Activated naive CD8-positive, alpha-beta T cell treated with anti-CD3 and anti-CD28 coated beads for 36 hours (primary cell): ENCODE data around the gene STARD3. TPM values are rescaled to one million over a fixed set of nuclear protein-coding genes. Genes with fewer than 3 reads are reported as not detected.

Experiments used
- DNase-seq: peaks from one replicate; pipeline ENCODE4 v3.0.0; 2021
- H3K27ac Mint-ChIP-seq: one replicate; pipeline ENCODE4 v1.8.0; 2022; ENCODE audit warnings: mild to moderate bottlenecking, moderate library complexity, mixed read lengths
- H3K27me3 Mint-ChIP-seq: one replicate; pipeline ENCODE4 v1.8.0; 2022; ENCODE audit warnings: mild to moderate bottlenecking, mixed read lengths
- H3K36me3 Mint-ChIP-seq: one replicate; pipeline ENCODE4 v1.8.0; 2021; ENCODE audit warnings: mild to moderate bottlenecking, mixed read lengths
- H3K4me1 Mint-ChIP-seq: one replicate; pipeline ENCODE4 v1.8.0; 2021; ENCODE audit warnings: mixed read lengths
- H3K4me3 Mint-ChIP-seq: one replicate; pipeline ENCODE4 v1.8.0; 2022; ENCODE audit warnings: mild to moderate bottlenecking, moderate library complexity, mixed read lengths
- H3K9me3 Mint-ChIP-seq: one replicate; pipeline ENCODE4 v1.8.0; 2022; ENCODE audit warnings: mixed read lengths
- total RNA-seq, 2 experiments: library from RNA; stranded (reverse); gene quantifications; one replicate each; pipeline ENCODE4 v1.2.3, GENCODE V29; 2021

STARD3 gene
- total RNA-seq, 2 experiments from 2014 or later = 47.9 to 53.2 TPM

DNA sequence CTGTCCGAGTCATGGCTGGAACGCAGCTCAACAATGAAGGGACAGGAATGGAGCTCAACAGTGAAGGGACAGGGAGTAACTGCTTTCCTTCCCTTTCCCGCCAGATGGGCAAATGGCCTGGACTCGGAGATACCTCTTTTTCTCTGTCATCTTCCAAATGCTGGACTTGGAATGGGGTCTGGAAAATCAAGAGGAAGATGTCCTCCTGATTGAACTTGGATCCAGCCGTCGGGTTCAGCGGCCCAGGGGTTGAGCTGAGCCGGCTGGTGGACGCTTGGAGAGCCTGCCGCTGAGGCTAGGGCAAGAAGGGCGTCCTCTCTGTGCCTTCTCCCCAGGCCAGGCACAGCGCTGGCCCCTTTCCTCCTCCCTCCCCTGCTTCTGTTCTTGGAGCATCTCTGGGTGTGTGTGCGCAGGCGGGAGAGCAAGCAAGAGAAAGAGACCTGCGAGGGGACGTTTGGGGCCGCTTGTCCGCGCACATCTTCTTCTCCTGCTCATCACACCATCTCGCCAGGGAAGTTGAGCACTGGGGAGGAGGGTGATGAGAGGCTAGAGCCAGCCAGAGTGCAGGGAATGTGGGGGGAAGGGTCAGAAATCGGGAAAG is 35.8 kb upstream of the STARD3 start:
- peaks cover 96% of the 10 kb centered on the region for H3K27me3 Mint-ChIP-seq
- H3K4me3 Mint-ChIP-seq = no peak overlapping the region
- no peaks in the 10 kb centered on the region for H3K9me3 Mint-ChIP-seq
- no peak overlapping the region for H3K27ac Mint-ChIP-seq
- no peak for DNase-seq
- H3K4me1 Mint-ChIP-seq = peaks cover 24% of the 10 kb centered on the region
- no peaks in the 10 kb centered on the region for H3K36me3 Mint-ChIP-seq

DNA sequence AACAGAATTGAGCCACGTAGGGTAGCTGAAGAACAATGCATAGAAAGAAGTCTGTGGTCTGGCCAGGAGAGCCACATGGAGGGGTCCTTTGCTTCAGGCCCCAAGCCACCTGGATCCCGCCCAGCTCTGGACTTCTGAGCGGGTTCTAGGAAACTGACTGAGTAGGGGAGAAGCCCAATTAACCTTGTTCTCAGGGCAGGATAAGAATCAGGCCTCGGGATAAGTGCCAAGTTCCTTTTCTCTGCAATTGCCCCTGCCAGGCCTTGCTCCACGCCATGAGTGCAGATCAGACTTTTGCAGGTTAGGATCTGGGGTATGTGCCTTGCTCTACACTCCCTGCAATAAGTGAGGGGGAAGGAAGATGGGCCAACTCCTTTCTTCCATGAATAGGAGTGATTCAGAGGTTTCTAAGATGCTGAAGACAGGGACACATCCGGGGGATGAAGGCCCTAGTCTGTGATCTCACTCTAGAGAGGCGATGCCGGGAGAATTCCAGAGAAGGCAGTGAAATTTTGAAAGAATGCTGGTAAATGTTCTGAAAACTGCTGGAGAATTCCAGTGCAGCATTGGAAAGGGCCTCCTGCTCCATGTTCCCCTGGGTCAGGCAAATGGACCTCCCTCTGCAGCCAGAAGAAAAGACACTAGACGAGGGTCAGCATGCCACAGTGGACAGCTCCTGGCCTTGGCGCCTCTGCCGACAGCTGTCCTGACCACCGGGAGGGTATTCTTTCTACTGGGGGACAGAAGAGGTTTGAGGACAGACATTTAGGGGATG is 35.0 kb upstream of the STARD3 start:
- H3K27me3 Mint-ChIP-seq = peaks cover 93% of the 10 kb centered on the region
- no peak for DNase-seq
- peaks cover 25% of the 10 kb centered on the region for H3K4me1 Mint-ChIP-seq
- no peaks in the 10 kb centered on the region for H3K9me3 Mint-ChIP-seq
- no peak overlapping the region for H3K4me3 Mint-ChIP-seq
- H3K36me3 Mint-ChIP-seq = no peaks in the 10 kb centered on the region
- H3K27ac Mint-ChIP-seq = no peak overlapping the region

DNA sequence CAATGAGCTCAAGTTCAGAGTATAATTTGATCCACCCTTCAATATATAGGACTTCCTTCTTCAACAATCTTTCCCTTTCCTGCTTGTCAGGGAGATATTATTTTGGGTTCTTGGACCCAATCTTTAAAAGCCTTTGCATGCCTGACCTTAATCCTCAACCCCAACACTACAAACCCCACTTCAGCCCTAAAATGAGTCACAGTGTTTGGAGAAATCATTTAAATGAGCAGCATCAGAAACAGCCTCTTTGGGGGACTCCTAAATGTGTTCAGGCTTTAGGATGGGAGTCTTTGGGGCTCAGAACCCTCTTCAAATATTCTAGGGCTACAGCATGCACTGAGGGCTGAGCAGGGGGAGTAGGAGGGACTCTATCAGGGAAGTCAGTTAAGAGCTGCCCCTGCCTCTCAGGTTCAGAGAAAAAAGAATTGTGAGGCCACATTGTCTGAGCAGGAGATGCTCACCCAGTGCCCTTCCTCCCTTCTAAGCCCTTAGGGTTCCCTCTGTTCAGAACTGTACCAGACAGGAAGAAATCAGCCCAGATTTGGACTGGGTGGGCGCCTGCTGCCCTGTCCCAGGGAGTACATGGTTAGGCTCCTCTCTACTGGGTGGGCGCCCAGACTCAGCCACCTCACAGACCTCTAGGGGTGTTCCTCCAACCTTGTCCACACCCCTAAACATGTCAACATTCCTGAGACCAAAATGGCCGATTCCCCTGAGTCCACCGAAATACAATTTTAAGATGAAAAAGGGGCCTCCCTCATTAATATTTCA is 34.2 kb upstream of the STARD3 start:
- no peaks in the 10 kb centered on the region for H3K36me3 Mint-ChIP-seq
- no peak overlapping the region for H3K4me3 Mint-ChIP-seq
- no peak overlapping the region for H3K27ac Mint-ChIP-seq
- peaks cover 23% of the 10 kb centered on the region for H3K4me1 Mint-ChIP-seq
- H3K27me3 Mint-ChIP-seq = peaks cover 93% of the 10 kb centered on the region
- H3K9me3 Mint-ChIP-seq = no peaks in the 10 kb centered on the region
- DNase-seq = no peak

DNA sequence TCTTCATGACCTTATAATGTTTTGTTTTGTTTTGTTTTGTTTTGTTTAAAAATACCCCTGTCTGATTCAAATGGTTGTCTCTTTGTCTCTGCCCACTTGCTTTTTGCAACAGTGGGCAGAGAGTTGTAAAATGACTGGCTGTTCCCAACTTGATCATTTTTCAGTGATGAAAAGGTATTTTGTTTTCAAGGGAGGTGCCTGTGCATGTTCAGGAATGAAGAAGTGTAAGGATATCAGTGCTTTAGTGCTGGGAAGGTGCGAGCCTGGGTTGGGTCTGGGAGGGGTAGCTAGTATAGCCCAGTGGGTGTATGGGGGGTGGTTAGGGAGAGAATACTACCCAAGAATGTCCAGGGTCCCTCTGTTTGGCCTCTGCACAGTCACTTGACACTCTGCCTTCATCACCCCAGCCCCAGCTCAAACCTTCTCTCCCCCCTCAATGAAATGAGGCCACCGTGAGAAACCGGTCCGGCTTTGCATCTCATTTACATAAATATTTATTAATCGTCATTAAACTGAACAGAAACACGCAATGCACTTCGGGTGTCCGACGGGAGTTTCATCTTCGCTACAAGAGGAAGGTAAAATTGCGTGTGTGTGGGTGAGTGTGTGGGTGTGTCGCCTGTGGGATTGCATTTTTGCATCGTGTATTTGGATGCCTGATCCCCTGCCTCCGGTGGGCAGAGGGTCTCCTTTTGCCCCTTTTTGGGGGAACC is 33.5 kb upstream of the STARD3 start:
- no peak for DNase-seq
- H3K4me3 Mint-ChIP-seq = no peak overlapping the region
- peaks cover 18% of the 10 kb centered on the region for H3K4me1 Mint-ChIP-seq
- H3K9me3 Mint-ChIP-seq = no peaks in the 10 kb centered on the region
- peaks cover 91% of the 10 kb centered on the region for H3K27me3 Mint-ChIP-seq
- H3K36me3 Mint-ChIP-seq = no peaks in the 10 kb centered on the region
- H3K27ac Mint-ChIP-seq = no peak overlapping the region

DNA sequence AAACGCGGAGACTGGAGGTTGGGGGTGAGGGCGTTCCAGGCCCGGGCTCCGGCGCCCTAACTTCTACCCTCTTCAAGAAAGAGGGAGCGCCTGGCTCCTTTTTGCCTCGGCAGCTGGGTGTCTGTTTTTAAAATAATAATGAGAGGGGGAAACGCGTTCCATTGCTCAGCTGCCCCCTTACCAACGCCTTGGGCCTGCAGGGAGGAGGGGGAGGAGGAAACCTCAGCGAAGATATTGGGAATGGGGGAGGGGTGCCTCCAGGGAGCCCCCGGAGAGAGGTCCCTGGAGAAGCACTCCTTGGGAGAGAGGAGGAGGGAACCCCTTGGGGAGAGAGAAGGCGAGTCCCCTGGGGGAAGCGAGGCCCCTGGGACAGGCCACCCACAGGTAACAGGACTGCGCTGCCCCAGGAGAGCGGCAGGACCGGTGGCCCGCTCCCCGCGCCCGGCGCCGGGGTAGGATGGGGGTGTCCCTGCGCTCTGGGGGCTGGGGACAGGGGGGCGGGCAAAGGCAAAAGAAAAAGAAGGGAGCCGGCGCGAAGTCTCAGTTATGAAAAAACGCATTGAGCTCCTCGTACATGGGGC is 31.9 kb upstream of the STARD3 start:
- Mint-ChIP-seq H3K4me3 (no peak overlapping the region), H3K27me3 (peaks cover 92% of the 10 kb centered on the region), H3K27ac (no peak overlapping the region)

DNA sequence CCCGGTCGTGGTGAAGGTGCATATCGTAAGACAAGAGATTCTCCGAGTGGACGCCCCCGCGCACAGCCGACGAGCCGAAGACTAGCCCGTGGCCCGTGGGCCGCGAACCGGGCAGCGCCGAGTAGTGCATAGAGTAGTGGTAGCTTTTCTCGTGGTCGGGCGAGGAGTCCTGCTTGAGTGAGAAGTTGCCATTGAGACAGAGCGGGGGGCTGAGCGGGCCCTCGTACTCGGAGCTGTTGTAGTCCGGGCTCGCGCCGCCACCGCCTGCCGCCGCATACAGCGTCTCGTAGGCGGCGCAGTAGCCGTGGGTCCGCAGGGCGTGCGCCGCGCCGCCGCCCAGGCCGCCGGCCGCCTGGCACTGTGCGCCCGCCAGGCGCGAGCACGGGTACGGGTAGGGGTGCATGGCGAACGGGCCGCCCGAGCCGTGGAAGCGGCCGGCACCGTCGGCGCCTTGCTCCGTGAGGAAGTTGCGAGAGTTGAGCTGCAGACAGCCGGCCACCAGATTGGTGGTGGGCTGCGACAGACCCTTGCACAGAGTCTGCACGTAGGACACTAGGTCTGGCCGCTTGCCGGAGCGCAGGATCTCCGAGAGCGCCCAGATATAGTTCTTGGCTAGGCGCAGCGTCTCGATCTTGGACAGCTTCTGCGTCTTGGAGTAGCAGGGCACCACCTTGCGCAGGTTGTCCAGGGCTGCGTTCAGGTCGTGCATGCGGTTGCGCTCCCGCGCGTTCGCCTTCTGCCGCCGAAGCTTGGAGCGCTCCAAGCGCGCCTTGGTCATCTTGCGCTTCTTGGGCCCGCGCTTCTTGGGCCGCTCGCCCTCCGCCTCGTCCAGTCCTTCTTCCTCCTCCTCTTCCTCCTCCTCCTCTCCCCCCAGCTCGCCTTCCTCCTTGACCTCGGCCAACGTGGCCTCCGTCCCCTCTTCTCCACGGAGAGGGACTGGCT is 31.2 kb upstream of the STARD3 start:
- no peak overlapping the region for H3K27ac Mint-ChIP-seq
- no peaks in the 10 kb centered on the region for H3K36me3 Mint-ChIP-seq
- peak overlapping the region; percentile 25 for H3K4me3 Mint-ChIP-seq
- H3K4me1 Mint-ChIP-seq = peaks cover 14% of the 10 kb centered on the region
- DNase-seq = no peak
- peaks cover 87% of the 10 kb centered on the region for H3K27me3 Mint-ChIP-seq
- H3K9me3 Mint-ChIP-seq = no peaks in the 10 kb centered on the region

More for the DNA sequence above, 31.9 kb upstream of the STARD3 start:
- DNase-seq = no peak
- Mint-ChIP-seq H3K4me1 (peaks cover 16% of the 10 kb centered on the region), H3K9me3 (no peaks in the 10 kb centered on the region), H3K36me3 (no peaks in the 10 kb centered on the region)

DNA sequence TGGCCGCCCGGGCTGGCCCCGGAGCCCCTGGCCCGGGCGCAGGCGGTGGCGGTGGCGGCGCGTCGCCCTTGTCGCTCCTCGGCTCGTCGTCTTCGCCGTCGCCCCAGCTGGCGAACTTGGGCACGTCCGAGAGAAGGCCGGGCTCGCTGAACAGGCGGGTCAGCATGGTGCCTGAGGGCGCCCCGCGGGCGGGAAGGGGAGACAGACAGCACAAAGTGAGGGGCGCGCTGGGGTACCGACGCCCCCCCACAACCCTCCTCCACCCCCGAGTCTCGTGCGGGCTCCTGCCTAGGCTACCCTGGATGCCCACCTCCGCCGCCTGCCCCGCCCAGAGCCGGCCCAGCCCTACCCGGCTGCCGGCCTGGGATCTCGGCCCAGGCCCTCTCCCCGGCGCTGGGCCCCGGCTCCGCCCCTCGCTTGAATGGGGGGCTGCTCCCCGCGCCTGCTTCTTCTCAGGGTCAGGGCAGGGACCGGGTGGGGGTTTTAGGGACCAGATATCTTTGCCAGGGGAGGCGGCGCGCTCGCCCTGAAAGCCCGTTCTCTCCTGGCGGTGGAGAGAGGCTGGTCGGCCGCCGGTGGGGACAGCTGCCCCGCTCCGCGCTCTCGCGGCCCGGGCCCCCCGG is 30.4 kb upstream of the STARD3 start:
- no peak overlapping the region for H3K27ac Mint-ChIP-seq
- no peak for DNase-seq
- no peaks in the 10 kb centered on the region for H3K9me3 Mint-ChIP-seq
- H3K27me3 Mint-ChIP-seq = peaks cover 79% of the 10 kb centered on the region
- H3K4me3 Mint-ChIP-seq = no peak overlapping the region
- H3K4me1 Mint-ChIP-seq = peaks cover 14% of the 10 kb centered on the region
- no peaks in the 10 kb centered on the region for H3K36me3 Mint-ChIP-seq

DNA sequence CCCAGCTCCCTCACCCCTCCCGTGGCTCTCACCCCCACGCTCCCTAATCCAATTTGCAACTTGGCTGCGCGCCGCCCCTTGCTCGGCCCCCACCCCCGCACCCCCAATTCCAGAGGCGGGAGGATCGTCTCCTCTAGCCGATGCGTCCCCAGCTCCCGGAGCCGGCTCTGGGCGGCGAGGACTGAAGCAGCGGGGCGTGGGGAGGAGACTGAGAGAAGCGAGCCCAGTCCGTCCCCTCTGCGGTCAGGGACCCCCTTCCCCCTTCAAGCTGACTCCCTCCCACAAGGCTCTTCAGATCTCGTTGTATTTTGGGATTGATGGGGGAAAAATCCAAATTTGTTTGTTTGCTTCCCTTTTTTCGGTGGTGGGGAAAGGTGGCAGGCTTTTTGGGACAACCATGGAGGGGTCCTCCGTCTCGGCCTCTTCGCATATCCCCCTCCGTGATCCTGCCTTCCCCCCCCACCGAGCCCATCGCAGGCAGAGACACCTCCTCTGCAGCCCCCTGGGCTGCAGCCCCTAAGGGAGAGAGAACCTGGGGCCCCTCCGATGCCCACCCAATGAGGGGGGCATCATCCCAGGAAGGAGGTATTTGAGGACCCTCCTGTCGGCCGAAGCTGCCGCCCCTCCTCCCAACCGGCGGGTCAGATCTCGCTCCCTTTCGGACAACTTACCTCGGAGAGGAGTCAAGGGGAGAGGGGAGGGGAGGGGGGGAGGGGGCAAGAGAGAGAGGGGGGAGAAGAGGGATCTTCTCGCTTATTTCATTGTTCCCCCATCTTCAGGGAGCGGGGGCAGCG is 29.7 kb upstream of the STARD3 start:
- no peaks in the 10 kb centered on the region for H3K36me3 Mint-ChIP-seq
- no peak for DNase-seq
- H3K4me1 Mint-ChIP-seq = peaks cover 14% of the 10 kb centered on the region
- H3K27me3 Mint-ChIP-seq = peaks cover 72% of the 10 kb centered on the region
- H3K4me3 Mint-ChIP-seq = peak overlapping the region; percentile 22
- no peak overlapping the region for H3K27ac Mint-ChIP-seq
- no peaks in the 10 kb centered on the region for H3K9me3 Mint-ChIP-seq

DNA sequence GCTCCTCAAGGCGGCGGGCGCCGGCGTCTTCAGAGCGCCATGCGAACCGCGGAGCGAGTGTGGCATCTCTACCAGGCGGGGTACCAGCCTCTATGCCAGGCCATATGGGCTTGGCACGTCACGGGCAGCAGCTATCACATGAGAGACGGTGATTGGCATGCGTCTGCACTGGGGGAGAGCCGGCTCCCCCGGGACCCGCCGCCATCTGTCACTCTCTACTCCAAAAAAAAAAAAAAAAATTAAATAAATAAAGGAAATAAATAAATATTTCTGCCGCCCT is 29.2 kb upstream of the STARD3 start, which contains the start of gene NEUROD2:
TSS of gene NEUROD2 (minus strand) at position 70 of the 280 bp plus-strand sequence. CDS start 1,321 bp downstream, outside the sequence.
- Mint-ChIP-seq H3K27me3 (peaks cover 67% of the 10 kb centered on the region), H3K4me3 (peak within 1 kb of the TSS; percentile 22), H3K4me1 (peaks cover 14% of the 10 kb centered on the region), H3K27ac (no peak within 1 kb of the TSS), H3K9me3 (no peaks in the 10 kb centered on the region), H3K36me3 (no peaks in the 10 kb centered on the region)
- no peak for DNase-seq

DNA sequence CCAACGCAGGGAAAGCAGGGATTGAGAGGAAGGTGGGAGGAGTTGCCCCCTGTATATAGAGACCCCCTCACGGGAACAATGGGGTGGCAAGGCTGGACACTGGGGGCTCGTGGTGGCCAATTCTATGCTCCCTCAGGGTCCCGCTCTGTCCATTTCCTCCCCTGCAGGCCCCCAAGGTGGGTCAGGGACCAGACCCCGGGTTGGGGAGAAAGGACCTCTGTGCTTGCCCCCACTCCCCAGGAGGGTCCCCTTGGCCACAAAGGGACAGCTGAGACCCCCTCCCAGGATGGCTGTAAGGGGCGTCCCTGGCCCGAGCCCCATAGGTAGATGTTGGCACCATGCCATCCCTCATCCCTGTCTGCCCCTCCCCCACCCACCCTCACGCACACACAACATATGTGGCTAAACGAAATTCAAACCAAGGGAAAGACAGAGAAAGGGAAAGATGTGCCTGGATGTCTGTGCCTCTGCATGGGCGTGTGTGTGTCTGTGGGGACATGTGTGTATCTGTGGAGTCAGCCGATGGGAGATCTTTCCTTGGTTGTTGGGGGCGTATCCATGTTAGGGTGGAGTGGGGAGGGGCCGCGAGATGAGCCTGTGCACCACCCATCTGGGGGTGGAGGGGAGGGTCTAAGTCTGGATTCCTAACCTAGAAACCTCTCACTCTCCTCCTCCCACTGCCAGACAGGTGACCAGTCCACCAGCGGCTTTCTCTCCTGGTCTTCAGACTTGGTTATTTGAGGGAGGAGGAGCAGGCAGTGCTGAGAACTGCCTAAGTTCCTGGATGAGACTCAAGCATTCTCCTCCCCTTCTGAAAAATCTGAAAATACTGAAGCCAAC is 28.6 kb upstream of the STARD3 start:
- no peak for DNase-seq
- Mint-ChIP-seq H3K27me3 (peaks cover 65% of the 10 kb centered on the region), H3K27ac (no peak overlapping the region), H3K4me1 (peaks cover 14% of the 10 kb centered on the region), H3K9me3 (no peaks in the 10 kb centered on the region), H3K4me3 (no peak overlapping the region), H3K36me3 (no peaks in the 10 kb centered on the region)

DNA sequence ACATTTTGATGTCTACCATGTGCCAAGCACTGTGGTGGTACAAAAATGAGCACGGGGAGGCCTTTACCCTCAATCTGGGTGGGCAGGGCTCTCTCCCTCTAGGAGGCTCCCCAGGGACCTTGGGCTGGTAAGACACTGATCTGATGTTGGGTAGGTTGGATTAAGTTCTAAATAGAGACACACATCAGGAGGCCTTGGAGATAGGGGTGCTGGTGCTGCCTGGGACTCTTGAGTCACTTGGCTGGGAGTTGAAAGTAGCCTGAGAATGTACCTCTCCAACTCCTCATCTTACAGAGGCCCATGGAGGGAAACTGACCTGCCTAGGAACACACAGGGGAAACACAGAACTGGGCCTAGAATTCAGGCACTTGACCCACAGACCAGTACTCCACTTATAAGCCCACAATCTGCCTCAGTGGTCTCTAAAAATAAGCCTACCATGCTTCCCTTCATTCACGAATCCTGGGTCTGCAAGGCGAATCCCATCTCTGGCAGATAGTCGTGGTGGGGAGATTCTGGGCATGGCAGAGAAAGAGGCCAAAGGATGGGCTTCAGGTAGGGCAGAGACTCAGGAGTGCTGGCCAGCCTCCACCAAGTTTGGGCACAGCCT is 27.4 kb upstream of the STARD3 start:
- H3K27me3 Mint-ChIP-seq = peaks cover 56% of the 10 kb centered on the region

More for the DNA sequence above, 27.4 kb upstream of the STARD3 start:
- Mint-ChIP-seq H3K36me3 (no peaks in the 10 kb centered on the region), H3K27ac (no peak overlapping the region), H3K4me3 (no peak overlapping the region), H3K9me3 (no peaks in the 10 kb centered on the region), H3K4me1 (peaks cover 11% of the 10 kb centered on the region)
- no peak for DNase-seq
